Measurements from ENCODE around the gene LCN15.

- TF ChIP-seq EZH2phosphoT487 (IDR thresholded peaks at IDR 0.05; ENCODE audit: borderline replicate concordance, low read length), result no peak
- no peak for TF ChIP-seq CTCF (conservative IDR thresholded peaks at IDR 0.05; ENCODE audit: low read depth, low read length)
- TF ChIP-seq EZH2 (IDR thresholded peaks at IDR 0.05; ENCODE audit: low read length, unreplicated experiment), result no peak
Measured at GRCh38 chr9:136717399-136717798, 46.9 kb downstream of the LCN15 start.

All from PC-3 (cell line).